Keratinocyte (primary cell): ENCODE results near the gene ANKRD24. TPM values are rescaled to one million over a fixed set of nuclear protein-coding genes. Genes with fewer than 3 reads are reported as not detected.
"Not testable (repeated sequence)": the region's sequence is repeated elsewhere in the genome, so short reads cannot be mapped to it uniquely, and the experiment has no call there.

ENCODE experiments used
- DNase-seq: peaks from one replicate; pipeline ENCODE4 v3.0.0-alpha.2; 2011; ENCODE audit warnings: low read depth, missing footprints, low spot score
- FAIRE-seq: peaks from 2 replicates; lab custom pipeline; 2011; peaks lifted over from hg19 to GRCh38; lab: Jason Lieb, UNC
- H2AFZ ChIP-seq: 2 replicates; pipeline ENCODE4 v1.6.0; 2012; ENCODE audit warnings: low read length, control low read depth, inconsistent platforms; ENCODE audit not compliant: control insufficient read depth
- H3K27ac ChIP-seq: 2 replicates; pipeline ENCODE4 v1.5.1; 2011; ENCODE audit warnings: low read length; ENCODE audit not compliant: control insufficient read depth, insufficient read depth
- H3K27me3 ChIP-seq: 3 replicates; pipeline ENCODE4 v1.6.0; 2011; ENCODE audit warnings: low read length; ENCODE audit not compliant: control insufficient read depth, insufficient read depth; ENCODE audit errors: extremely low read depth
- H3K36me3 ChIP-seq, 2 experiments: 2 replicates in 1 of 2; 3 replicates in 1 of 2; pipeline ENCODE4 v1.5.1; 2011; ENCODE audit warnings: low read length in 2 of 2, mild to moderate bottlenecking in 1 of 2; ENCODE audit not compliant: control insufficient read depth in 2 of 2, insufficient read depth in 2 of 2; ENCODE audit errors: extremely low read depth in 1 of 2
- H3K4me1 ChIP-seq: 3 replicates; pipeline ENCODE4 v1.5.1; 2011; ENCODE audit warnings: low read length; ENCODE audit not compliant: control insufficient read depth, insufficient read depth; ENCODE audit errors: extremely low read depth
- H3K4me2 ChIP-seq: 3 replicates; pipeline ENCODE4 v1.6.0; 2011; ENCODE audit warnings: low read depth, low read length; ENCODE audit not compliant: control insufficient read depth, insufficient read depth; ENCODE audit errors: extremely low read depth
- H3K4me3 ChIP-seq, 3 experiments: fragments of 200-600 bp in 1 of 3; sonication (generic) in 1 of 3; 2 replicates in 2 of 3; 3 replicates in 1 of 3; pipeline ENCODE4 v1.5.1; 2011 to 2016; ENCODE audit warnings: low read length in 3 of 3, mild to moderate bottlenecking in 3 of 3, control low read depth in 2 of 3, inconsistent platforms in 1 of 3, low read depth in 1 of 3, mixed read lengths in 1 of 3, mixed run types in 1 of 3, moderate library complexity in 1 of 3; ENCODE audit not compliant: control insufficient read depth in 2 of 3, insufficient read depth in 2 of 3; ENCODE audit errors: extremely low read depth in 1 of 3
- H3K79me2 ChIP-seq: 2 replicates; pipeline ENCODE4 v1.6.0; 2012; ENCODE audit warnings: low read length; ENCODE audit not compliant: control insufficient read depth, insufficient read depth
- H3K9ac ChIP-seq: 3 replicates; pipeline ENCODE4 v1.6.0; 2011; ENCODE audit warnings: low read length; ENCODE audit not compliant: control insufficient read depth, insufficient read depth; ENCODE audit errors: extremely low read depth
- H3K9me1 ChIP-seq: 3 replicates; pipeline ENCODE4 v1.6.0; 2011; ENCODE audit warnings: low read length; ENCODE audit not compliant: control insufficient read depth, insufficient read depth; ENCODE audit errors: extremely low read depth
- H3K9me3 ChIP-seq: 2 replicates; pipeline ENCODE4 v1.5.1; 2012; ENCODE audit warnings: low read depth, low read length; ENCODE audit not compliant: control insufficient read depth
- H4K20me1 ChIP-seq: 3 replicates; pipeline ENCODE4 v1.6.0; 2011; ENCODE audit warnings: low read length; ENCODE audit not compliant: control insufficient read depth, insufficient read depth; ENCODE audit errors: extremely low read depth
- EZH2 ChIP-seq: IDR thresholded peaks from one replicate; pipeline ENCODE4 v1.6.1; 2012; ENCODE audit warnings: inconsistent platforms, mild to moderate bottlenecking, low read length, moderate library complexity
- dilution Hi-C: fragments of 300-500 bp; cut with MboI; formaldehyde crosslinking; loops from one replicate; pipeline ENCODE4 v1.7.0; 2020; ENCODE audit warnings: low sequenced_read_pairs; ENCODE audit not compliant: extremely low pct_ligation_motif_present
- polyA plus RNA-seq, 5 experiments: library from polyadenylated mRNA; depleted of rRNA in 3 of 5; stranded (reverse) in 3 of 5; stranded (forward) in 1 of 5; unstranded in 1 of 5; fragments of >200 nt; gene quantifications; 1 replicate in 1 of 5; 2 replicates in 3 of 5; 3 replicates in 1 of 5; pipeline versions ENCODE4 v1.2.1 to v1.2.3, GENCODE V29; 2011 to 2012; ENCODE audit warnings: missing spikeins in 2 of 5, low read depth in 1 of 5, low replicate concordance in 1 of 5
- TF ChIP-seq, protein P1 (sequence below), 3 experiments: IDR thresholded peaks in 1 of 3; conservative IDR thresholded peaks in 1 of 3; optimal IDR thresholded peaks in 1 of 3; 2 replicates in 2 of 3; 3 replicates in 1 of 3; pipeline versions ENCODE3 to v1.5.1; 2011; ENCODE audit warnings: low read length in 3 of 3, mild to moderate bottlenecking in 3 of 3, moderate library complexity in 2 of 3, control low read depth in 1 of 3, inconsistent platforms in 1 of 3; ENCODE audit not compliant: insufficient read depth in 2 of 3; ENCODE audit errors: extremely low read depth in 1 of 3

Gene ANKRD24
- polyA plus RNA-seq, 1 donor (not counting 4 experiments of a cell fraction or from before 2014, with no cell fraction given), result 0.07 TPM

DNA sequence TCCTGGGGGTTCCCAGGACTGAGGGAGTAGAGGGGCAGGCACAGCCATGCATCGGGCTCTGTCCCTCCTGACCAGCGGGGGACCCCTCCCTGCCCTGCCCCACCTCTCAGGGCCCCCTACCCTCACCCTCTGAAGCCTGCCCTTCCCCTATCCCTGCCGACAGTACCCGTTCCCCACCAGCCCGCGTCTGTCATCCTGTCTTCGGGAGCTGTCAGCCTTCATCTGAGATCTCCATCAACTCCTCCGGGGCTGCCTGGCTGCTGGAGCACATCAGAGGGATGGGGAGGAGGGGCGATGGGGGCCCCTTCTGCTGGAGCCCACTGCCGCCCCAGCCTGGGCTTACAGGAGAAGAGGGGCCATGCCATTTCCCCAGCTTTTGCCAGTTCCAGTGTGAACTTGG is 90.4 kb downstream of the ANKRD24 start:
- Histone ChIP-seq H3K27me3 (peaks cover under 1% of the 10 kb centered on the region), H3K36me3 (peaks cover 10 to 11% of the 10 kb centered on the region in 2 experiments), H3K79me2 (no peaks in the 10 kb centered on the region), H3K4me2 (no peak overlapping the region), H3K9me3 (peaks cover 1% of the 10 kb centered on the region), H3K4me3 (no peak overlapping the region), H3K4me1 (no peaks in the 10 kb centered on the region), H3K9me1 (no peaks in the 10 kb centered on the region), H3K9ac (no peak overlapping the region), H2AFZ (no peak overlapping the region), H3K27ac (no peak overlapping the region), H4K20me1 (no peaks in the 10 kb centered on the region)
- TF ChIP-seq, protein P1, sequence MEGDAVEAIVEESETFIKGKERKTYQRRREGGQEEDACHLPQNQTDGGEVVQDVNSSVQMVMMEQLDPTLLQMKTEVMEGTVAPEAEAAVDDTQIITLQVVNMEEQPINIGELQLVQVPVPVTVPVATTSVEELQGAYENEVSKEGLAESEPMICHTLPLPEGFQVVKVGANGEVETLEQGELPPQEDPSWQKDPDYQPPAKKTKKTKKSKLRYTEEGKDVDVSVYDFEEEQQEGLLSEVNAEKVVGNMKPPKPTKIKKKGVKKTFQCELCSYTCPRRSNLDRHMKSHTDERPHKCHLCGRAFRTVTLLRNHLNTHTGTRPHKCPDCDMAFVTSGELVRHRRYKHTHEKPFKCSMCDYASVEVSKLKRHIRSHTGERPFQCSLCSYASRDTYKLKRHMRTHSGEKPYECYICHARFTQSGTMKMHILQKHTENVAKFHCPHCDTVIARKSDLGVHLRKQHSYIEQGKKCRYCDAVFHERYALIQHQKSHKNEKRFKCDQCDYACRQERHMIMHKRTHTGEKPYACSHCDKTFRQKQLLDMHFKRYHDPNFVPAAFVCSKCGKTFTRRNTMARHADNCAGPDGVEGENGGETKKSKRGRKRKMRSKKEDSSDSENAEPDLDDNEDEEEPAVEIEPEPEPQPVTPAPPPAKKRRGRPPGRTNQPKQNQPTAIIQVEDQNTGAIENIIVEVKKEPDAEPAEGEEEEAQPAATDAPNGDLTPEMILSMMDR (optimal IDR thresholded peaks at IDR 0.05 in 1 of 3, IDR thresholded peaks at IDR 0.05 in 1 of 3, conservative IDR thresholded peaks at IDR 0.05 in 1 of 3; ENCODE audit: extremely low read depth in 1 of 3, insufficient read depth in 2 of 3, low read length in 3 of 3), result no peak
- TF ChIP-seq EZH2, result no peak
- FAIRE-seq, result no peak
- dilution Hi-C loops, result no loop called here
- no peak for DNase-seq

DNA sequence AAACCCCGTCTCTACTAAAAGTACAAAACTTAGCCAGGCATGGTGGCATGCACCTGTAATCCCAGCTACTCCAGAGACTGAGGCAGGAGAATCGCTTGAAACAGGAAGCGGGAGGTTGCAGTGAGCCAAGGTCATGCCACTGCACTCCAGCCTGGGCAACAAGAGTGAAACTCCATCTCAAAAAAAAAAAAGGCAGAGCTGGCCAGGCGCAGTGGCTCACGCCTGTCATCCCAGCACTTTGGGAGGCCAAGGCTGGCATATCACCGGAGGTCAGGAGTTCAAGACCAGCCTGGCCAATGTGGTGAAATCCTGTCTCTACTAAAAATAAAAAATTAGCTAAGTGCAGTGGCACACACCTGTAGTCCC is 91.8 kb downstream of the ANKRD24 start:
- peaks cover 12% of the 10 kb centered on the region for H3K27me3 ChIP-seq
- H3K27ac ChIP-seq, H3K9me1 ChIP-seq, FAIRE-seq, H4K20me1 ChIP-seq, H3K9me3 ChIP-seq, H3K36me3 ChIP-seq, dilution Hi-C loops, H3K4me2 ChIP-seq, H3K9ac ChIP-seq, H3K79me2 ChIP-seq, H2AFZ ChIP-seq, DNase-seq, H3K4me1 ChIP-seq, H3K4me3 ChIP-seq: not testable (repeated sequence)

Other genes with a start within 250 kb of the ANKRD24 start
- gene NMRK2, start 249.6 kb upstream of the ANKRD24 start, polyA plus RNA-seq, result not detected in 3 replicates
- 57.3 to 94.7 TPM (median 60.8 TPM) in 3 replicates for gene DAPK3, start 211.6 kb upstream of the ANKRD24 start, polyA plus RNA-seq
- gene EEF2, start 197.2 kb upstream of the ANKRD24 start, polyA plus RNA-seq, result 884 to 1,193 TPM (median 1,022 TPM) in 3 replicates
- 6.1 to 11.4 TPM (median 7.5 TPM) in 3 replicates for gene PIAS4, start 175.0 kb upstream of the ANKRD24 start, polyA plus RNA-seq
- gene ZBTB7A, start 115.8 kb upstream of the ANKRD24 start, polyA plus RNA-seq, result 3.7 to 9.8 TPM (median 7.2 TPM) in 3 replicates
- 61.8 to 97.9 TPM (median 89.5 TPM) in 3 replicates for gene MAP2K2, start 58.6 kb upstream of the ANKRD24 start, polyA plus RNA-seq
- not detected in 3 replicates for gene CREB3L3, start 29.1 kb upstream of the ANKRD24 start, polyA plus RNA-seq
- 14.6 to 28.6 TPM (median 17.4 TPM) in 3 replicates for gene SIRT6, start 126 bp upstream of the ANKRD24 start, polyA plus RNA-seq
- gene EBI3, start 46.8 kb downstream of the ANKRD24 start, polyA plus RNA-seq, result 0.05 to 0.21 TPM in 2 of 3 replicates, not detected in the other
- 10.8 to 17.0 TPM (median 13.7 TPM) in 3 replicates for gene YJU2, start 64.4 kb downstream of the ANKRD24 start, polyA plus RNA-seq
- gene SHD, start 96.6 kb downstream of the ANKRD24 start, polyA plus RNA-seq, result not detected in 3 replicates
- gene TMIGD2, start 119.7 kb downstream of the ANKRD24 start, polyA plus RNA-seq, result not detected in 3 replicates
- 0.35 to 1.8 TPM (median 0.49 TPM) in 3 replicates for gene FSD1, start 121.9 kb downstream of the ANKRD24 start, polyA plus RNA-seq
- gene STAP2, start 156.1 kb downstream of the ANKRD24 start, polyA plus RNA-seq, result 53.8 to 80.5 TPM (median 60.0 TPM) in 3 replicates
- 4.2 to 4.7 TPM (median 4.6 TPM) in 3 replicates for gene MPND, start 160.9 kb downstream of the ANKRD24 start, polyA plus RNA-seq
- gene SH3GL1, start 217.9 kb downstream of the ANKRD24 start, polyA plus RNA-seq, result 47.4 to 61.0 TPM (median 52.7 TPM) in 3 replicates
- 5.2 to 12.5 TPM (median 10.6 TPM) in 3 replicates for gene CHAF1A, start 220.0 kb downstream of the ANKRD24 start, polyA plus RNA-seq